Trophoblast cell (in vitro differentiated cells and primary cell): ENCODE measurements around the gene HERC2.

Source experiments
- DNase-seq, 2 donors: peaks; one replicate each; pipeline ENCODE4 v3.0.0-alpha.2; 2016
- H2AFZ ChIP-seq: 2 replicates; pipeline ENCODE4 v1.6.1; 2013; ENCODE audit warnings: low read length, moderate library complexity, mild to moderate bottlenecking; ENCODE audit not compliant: insufficient read depth, poor library complexity
- H2AK5ac ChIP-seq: 2 replicates; pipeline ENCODE4 v1.6.1; 2013; ENCODE audit warnings: mild to moderate bottlenecking, low read length
- H2BK120ac ChIP-seq: 2 replicates; pipeline ENCODE4 v1.6.1; 2013; ENCODE audit warnings: low read length, mild to moderate bottlenecking, moderate library complexity; ENCODE audit not compliant: insufficient read depth, poor library complexity
- H2BK12ac ChIP-seq: 2 replicates; pipeline ENCODE4 v1.6.1; 2013; ENCODE audit warnings: mild to moderate bottlenecking, low read length, moderate library complexity
- H2BK5ac ChIP-seq: 2 replicates; pipeline ENCODE4 v1.6.1; 2013; ENCODE audit warnings: low read length, low read depth, moderate library complexity, mild to moderate bottlenecking; ENCODE audit not compliant: poor library complexity
- H3K14ac ChIP-seq: 2 replicates; pipeline ENCODE4 v1.6.1; 2013; ENCODE audit warnings: mild to moderate bottlenecking, low read length
- H3K18ac ChIP-seq: 2 replicates; pipeline ENCODE4 v1.6.1; 2013; ENCODE audit warnings: mild to moderate bottlenecking, low read length
- H3K23ac ChIP-seq: 2 replicates; pipeline ENCODE4 v1.6.1; 2013; ENCODE audit warnings: low read length
- H3K27ac ChIP-seq: 2 replicates; pipeline ENCODE4 v1.5.1; 2013; ENCODE audit warnings: low read depth, mild to moderate bottlenecking, inconsistent platforms, low read length, moderate library complexity
- H3K27me3 ChIP-seq: 2 replicates; pipeline ENCODE4 v1.6.1; 2013; ENCODE audit warnings: inconsistent platforms, mild to moderate bottlenecking, low read length, moderate library complexity; ENCODE audit not compliant: insufficient read depth
- H3K36me3 ChIP-seq, 2 experiments: 1 replicate in 1 of 2; 2 replicates in 1 of 2; pipeline ENCODE4 v1.6.1; 2013; ENCODE audit warnings: low read length in 2 of 2, mild to moderate bottlenecking in 2 of 2, moderate library complexity in 1 of 2; ENCODE audit not compliant: insufficient read depth in 2 of 2, control insufficient read depth in 1 of 2
- H3K4ac ChIP-seq: 2 replicates; pipeline ENCODE4 v1.6.1; 2013; ENCODE audit warnings: low read depth, mild to moderate bottlenecking, low read length, moderate library complexity
- H3K4me1 ChIP-seq, 2 experiments: 1 replicate in 1 of 2; 2 replicates in 1 of 2; pipeline ENCODE4 v1.6.1; 2013; ENCODE audit warnings: low read length in 2 of 2, mild to moderate bottlenecking in 2 of 2, moderate library complexity in 1 of 2; ENCODE audit not compliant: insufficient read depth in 2 of 2, control insufficient read depth in 1 of 2
- H3K4me2 ChIP-seq: 2 replicates; pipeline ENCODE4 v1.6.1; 2013; ENCODE audit warnings: inconsistent platforms, mild to moderate bottlenecking, low read length, moderate library complexity
- H3K4me3 ChIP-seq: 2 replicates; pipeline ENCODE4 v1.5.1; 2013; ENCODE audit warnings: mild to moderate bottlenecking, low read depth, low read length, inconsistent platforms
- H3K79me1 ChIP-seq: one replicate; pipeline ENCODE4 v1.6.1; 2013; ENCODE audit warnings: low read length
- H3K79me2 ChIP-seq: 2 replicates; pipeline ENCODE4 v1.6.1; 2013; ENCODE audit warnings: low read length, mild to moderate bottlenecking; ENCODE audit not compliant: control insufficient read depth, insufficient read depth, poor library complexity
- H3K9ac ChIP-seq: 2 replicates; pipeline ENCODE4 v1.6.1; 2013; ENCODE audit warnings: mild to moderate bottlenecking, low read length
- H3K9me3 ChIP-seq: 2 replicates; pipeline ENCODE4 v1.6.1; 2013; ENCODE audit warnings: low read depth, mild to moderate bottlenecking, control low read depth, inconsistent platforms, low read length; ENCODE audit not compliant: insufficient read depth
- H4K12ac ChIP-seq: 2 replicates; pipeline ENCODE4 v1.6.1; 2013; ENCODE audit warnings: low read depth, mild to moderate bottlenecking, low read length, moderate library complexity
- H4K8ac ChIP-seq: 2 replicates; pipeline ENCODE4 v1.6.1; 2013; ENCODE audit warnings: low read depth, mild to moderate bottlenecking, low read length, moderate library complexity
- H4K91ac ChIP-seq: one replicate; pipeline ENCODE4 v1.6.1; 2013; ENCODE audit warnings: low read depth, mild to moderate bottlenecking, low read length, moderate library complexity
- WGBS: extraction: QIAGEN DNeasy Blood & Tissue Kit; methylation state at CpG from one replicate; pipeline ENCODE4 v1.1.7; 2013; ENCODE audit warnings: missing lambda C conversion rate; ENCODE audit not compliant: insufficient read length, insufficient coverage; ENCODE audit errors: extremely low coverage; 5-methylcytosine and 5-hydroxymethylcytosine counted together

The HERC2 gene

GRCh38 chr15:28109626-28110455 lies 212.1 kb downstream of the HERC2 start:
- H3K36me3 ChIP-seq: peaks cover 29 to 33% of the 10 kb centered on the region in 2 experiments
- no peak overlapping the region for H3K14ac ChIP-seq
- peaks cover 17% of the 10 kb centered on the region for H3K9me3 ChIP-seq
- no peak overlapping the region for H2BK120ac ChIP-seq
- H2BK5ac ChIP-seq: no peak overlapping the region
- no peak for DNase-seq
- H3K4me2 ChIP-seq: no peak overlapping the region
- H3K27ac ChIP-seq: no peak overlapping the region
- no peak overlapping the region for H3K23ac ChIP-seq
- H3K4me1 ChIP-seq: peaks cover 6 to 10% of the 10 kb centered on the region in 2 experiments
- no peak overlapping the region for H4K12ac ChIP-seq
- no peak overlapping the region for H3K4me3 ChIP-seq
- peaks cover 21% of the 10 kb centered on the region for H3K27me3 ChIP-seq
- H3K18ac ChIP-seq: no peak overlapping the region
- H2AFZ ChIP-seq: no peak overlapping the region
- no peak overlapping the region for H4K91ac ChIP-seq
- H2BK12ac ChIP-seq: no peak overlapping the region
- WGBS: no CpG with 5 or more reads among the region's 25 CpGs
- no peak overlapping the region for H3K4ac ChIP-seq
- H3K9ac ChIP-seq: no peak overlapping the region
- no peaks in the 10 kb centered on the region for H3K79me1 ChIP-seq
- no peaks in the 10 kb centered on the region for H3K79me2 ChIP-seq
- no peak overlapping the region for H2AK5ac ChIP-seq
- H4K8ac ChIP-seq: no peak overlapping the region

- Histone ChIP-seq H3K27ac (no peak overlapping the region), H3K27me3 (peaks cover 21% of the 10 kb centered on the region), H3K18ac (no peak overlapping the region), H3K4me2 (no peak overlapping the region), H3K23ac (no peak overlapping the region), H3K4me1 (peaks cover 6 to 10% of the 10 kb centered on the region in 2 experiments), H4K8ac (no peak overlapping the region), H3K9me3 (peaks cover 14% of the 10 kb centered on the region), H3K4me3 (no peak overlapping the region), H4K12ac (no peak overlapping the region), H2BK120ac (no peak overlapping the region), H3K36me3 (peaks cover 12 to 13% of the 10 kb centered on the region in 2 experiments), H4K91ac (no peak overlapping the region), H2BK12ac (no peak overlapping the region), H3K9ac (no peak overlapping the region), H3K79me1 (no peaks in the 10 kb centered on the region), H2AFZ (no peak overlapping the region), H2BK5ac (no peak overlapping the region), H3K79me2 (no peaks in the 10 kb centered on the region), H3K14ac (no peak overlapping the region), H2AK5ac (no peak overlapping the region), H3K4ac (no peak overlapping the region)
- DNase-seq: no peak
- WGBS: no CpG with 5 or more reads among the region's 8 CpGs
Measured at GRCh38 chr15:28107904-28108275, 214.1 kb downstream of the HERC2 start.

- Histone ChIP-seq H3K4me3 (peak overlapping the region; percentile 44), H2AFZ (no peak overlapping the region), H3K4me1 (peaks cover 6 to 10% of the 10 kb centered on the region in 2 experiments), H3K79me2 (no peaks in the 10 kb centered on the region), H3K18ac (no peak overlapping the region), H2BK12ac (no peak overlapping the region), H2BK120ac (no peak overlapping the region), H2BK5ac (no peak overlapping the region), H3K9ac (no peak overlapping the region), H3K4me2 (peak overlapping the region; percentile 98), H3K36me3 (peaks cover 8 to 9% of the 10 kb centered on the region in 2 experiments), H4K91ac (no peak overlapping the region), H3K79me1 (no peaks in the 10 kb centered on the region), H2AK5ac (no peak overlapping the region), H4K12ac (no peak overlapping the region), H3K27me3 (peaks cover 21% of the 10 kb centered on the region), H4K8ac (no peak overlapping the region), H3K4ac (no peak overlapping the region), H3K23ac (no peak overlapping the region), H3K27ac (no peak overlapping the region), H3K14ac (no peak overlapping the region), H3K9me3 (peaks cover 14% of the 10 kb centered on the region)
- no peak for DNase-seq
- WGBS: no CpG with 5 or more reads among the region's 63 CpGs
Measured at GRCh38 chr15:28107111-28107903, 214.7 kb downstream of the HERC2 start.

GRCh38 chr15:28106294-28107110 lies 215.5 kb downstream of the HERC2 start:
- Histone ChIP-seq H3K23ac (no peak overlapping the region), H3K9me3 (peaks cover 14% of the 10 kb centered on the region), H2BK12ac (no peak overlapping the region), H3K4me2 (peak overlapping the region; percentile 98), H4K8ac (no peak overlapping the region), H3K9ac (no peak overlapping the region), H2BK120ac (no peak overlapping the region), H4K12ac (no peak overlapping the region), H3K4me1 (peaks cover 6 to 10% of the 10 kb centered on the region in 2 experiments), H2BK5ac (no peak overlapping the region), H3K79me1 (no peaks in the 10 kb centered on the region), H3K79me2 (no peaks in the 10 kb centered on the region), H2AK5ac (no peak overlapping the region), H3K36me3 (peaks cover 2% of the 10 kb centered on the region in 2 experiments), H2AFZ (no peak overlapping the region), H3K27ac (no peak overlapping the region), H3K18ac (no peak overlapping the region), H3K4me3 (peak overlapping the region; percentile 44), H3K14ac (no peak overlapping the region), H3K27me3 (peaks cover 21% of the 10 kb centered on the region), H4K91ac (no peak overlapping the region), H3K4ac (no peak overlapping the region)
- no CpG with 5 or more reads among the region's 81 CpGs for WGBS
- DNase-seq: no peak
